AG09319 (cell line): Measurements from ENCODE around the gene HES1.
A peak's percentile ranks its signal among the peaks of the same experiment; 100 is the strongest.

Source experiments
- DNase-seq: peaks from one replicate; pipeline ENCODE4 v3.0.0-alpha.2; 2010; ENCODE audit warnings: low read depth; ENCODE audit errors: extremely low read depth
- TF ChIP-seq, protein P1 (sequence below): IDR thresholded peaks from 2 replicates; pipeline ENCODE4 v1.5.1; 2011; ENCODE audit warnings: low read depth, mild to moderate bottlenecking, inconsistent platforms, low read length, moderate library complexity

The HES1 gene

DNA sequence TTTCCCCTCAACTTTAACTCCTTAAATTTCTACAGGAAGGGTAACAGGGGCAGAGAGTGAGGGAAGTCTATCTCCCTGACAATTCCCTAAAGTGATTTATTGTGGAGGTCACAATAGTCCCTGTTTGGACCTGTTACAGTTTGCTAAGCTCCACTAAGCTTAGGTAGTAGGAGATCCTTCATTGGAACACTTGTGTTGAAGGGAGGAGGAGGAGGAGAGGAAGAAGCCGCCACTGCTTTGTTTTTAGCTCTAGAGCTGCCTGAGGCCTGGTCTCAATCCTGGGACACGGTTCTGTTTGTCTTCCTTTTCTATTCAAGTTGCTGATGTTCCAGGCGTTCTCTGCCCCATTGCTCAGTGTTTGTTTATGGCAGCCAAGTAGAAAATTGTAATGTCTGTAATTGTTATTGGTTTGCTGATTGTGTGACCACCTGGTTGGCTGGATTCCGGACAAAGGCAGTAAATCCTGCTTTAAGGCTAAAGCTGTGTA lies 48.4 kb downstream of the HES1 start:
- DNase-seq, result peak; percentile 7
- TF ChIP-seq, protein P1, sequence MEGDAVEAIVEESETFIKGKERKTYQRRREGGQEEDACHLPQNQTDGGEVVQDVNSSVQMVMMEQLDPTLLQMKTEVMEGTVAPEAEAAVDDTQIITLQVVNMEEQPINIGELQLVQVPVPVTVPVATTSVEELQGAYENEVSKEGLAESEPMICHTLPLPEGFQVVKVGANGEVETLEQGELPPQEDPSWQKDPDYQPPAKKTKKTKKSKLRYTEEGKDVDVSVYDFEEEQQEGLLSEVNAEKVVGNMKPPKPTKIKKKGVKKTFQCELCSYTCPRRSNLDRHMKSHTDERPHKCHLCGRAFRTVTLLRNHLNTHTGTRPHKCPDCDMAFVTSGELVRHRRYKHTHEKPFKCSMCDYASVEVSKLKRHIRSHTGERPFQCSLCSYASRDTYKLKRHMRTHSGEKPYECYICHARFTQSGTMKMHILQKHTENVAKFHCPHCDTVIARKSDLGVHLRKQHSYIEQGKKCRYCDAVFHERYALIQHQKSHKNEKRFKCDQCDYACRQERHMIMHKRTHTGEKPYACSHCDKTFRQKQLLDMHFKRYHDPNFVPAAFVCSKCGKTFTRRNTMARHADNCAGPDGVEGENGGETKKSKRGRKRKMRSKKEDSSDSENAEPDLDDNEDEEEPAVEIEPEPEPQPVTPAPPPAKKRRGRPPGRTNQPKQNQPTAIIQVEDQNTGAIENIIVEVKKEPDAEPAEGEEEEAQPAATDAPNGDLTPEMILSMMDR, result no peak

- TF ChIP-seq, protein P1, result no peak
- peak; percentile 5 for DNase-seq
Observed at GRCh38 chr3:194184801-194185200, 48.9 kb downstream of the HES1 start.

- TF ChIP-seq, protein P1, result no peak
- DNase-seq, result no peak
Observed at GRCh38 chr3:194185221-194185620, 49.3 kb downstream of the HES1 start.

DNA sequence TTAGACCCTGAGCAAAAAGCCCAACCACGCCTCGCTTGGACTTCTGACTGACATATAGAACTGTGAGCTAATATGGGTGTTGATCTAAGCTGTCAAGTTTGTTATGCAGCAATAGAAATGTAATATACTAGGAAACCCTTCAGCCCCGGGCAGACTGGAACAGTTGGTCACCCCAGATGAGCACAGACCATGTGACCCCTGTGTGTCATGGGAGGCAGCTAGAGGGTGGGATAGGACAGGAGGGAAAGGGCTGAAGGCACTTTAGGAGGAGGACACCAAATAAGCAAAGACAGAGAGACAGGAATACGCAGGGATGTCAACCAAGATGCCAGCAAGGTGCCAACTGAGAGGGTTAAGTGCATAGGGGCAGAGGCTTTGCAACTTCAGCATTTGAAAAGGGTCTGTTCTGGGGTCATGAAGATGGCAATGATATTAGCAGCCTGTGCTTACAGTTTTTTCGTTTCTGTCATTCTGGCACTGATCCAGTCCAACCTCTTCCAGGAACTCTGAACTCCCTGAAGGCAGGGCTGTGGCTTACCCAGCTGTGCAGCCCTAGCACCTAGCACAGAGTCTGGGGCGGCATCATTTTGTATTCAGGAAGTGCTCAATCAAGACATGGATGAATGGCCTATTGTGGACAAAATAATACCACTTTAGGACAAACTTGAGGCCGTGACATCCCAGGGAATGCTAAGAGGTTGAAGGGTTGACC lies 51.4 kb downstream of the HES1 start:
- TF ChIP-seq, protein P1, result no peak
- no peak for DNase-seq
